Transverse colon (tissue), 4 donors: ENCODE measurements around the gene ATP8B2. TPM values are rescaled to one million over a fixed set of nuclear protein-coding genes. Genes with fewer than 3 reads are reported as not detected.
"Not testable (repeated sequence)": the region's sequence is repeated elsewhere in the genome, so short reads cannot be mapped to it uniquely, and the experiment has no call there.

Experiments
- DNase-seq: peaks from one replicate; pipeline ENCODE4 v3.0.0-alpha.2; 2019
- H3K27ac ChIP-seq, 4 donors: fragments of 200-600 bp; sonication (generic); 2 replicates each; pipeline ENCODE4 v1.5.1; 2016 to 2018; ENCODE audit warnings: inconsistent platforms in 4 of 4
- H3K27me3 ChIP-seq: fragments of 200-600 bp; sonication (generic); 2 replicates; pipeline ENCODE4 v1.5.1; 2017; ENCODE audit warnings: inconsistent platforms
- H3K36me3 ChIP-seq, 4 donors: fragments of 200-600 bp; sonication (generic); 2 replicates each; pipeline ENCODE4 v1.5.1; 2017 to 2019; ENCODE audit warnings: inconsistent platforms in 4 of 4
- H3K4me1 ChIP-seq, 4 donors: fragments of 200-600 bp; sonication (generic); 2 replicates each; pipeline ENCODE4 v1.5.1; 2017 to 2020; ENCODE audit warnings: inconsistent platforms in 4 of 4
- H3K4me3 ChIP-seq, 4 donors: fragments of 200-600 bp; sonication (generic); 1 replicate in 1 of 4; 2 replicates in 3 of 4; pipeline versions ENCODE4 v1.5.1 to v1.6.1; 2017 to 2019; ENCODE audit warnings: inconsistent platforms in 4 of 4
- H3K9me3 ChIP-seq, 2 donors: fragments of 200-600 bp; sonication (generic); 2 replicates each; pipeline ENCODE4 v1.5.1; 2017 to 2019; ENCODE audit warnings: inconsistent platforms in 2 of 2
- EP300 ChIP-seq: sonication (generic); formaldehyde crosslinking; IDR thresholded peaks from one replicate; pipeline ENCODE4 v1.6.1; 2017; ENCODE audit warnings: antibody characterized with exemption, low read depth
- POLR2A ChIP-seq: fragments of 450-650 bp; IDR thresholded peaks from one replicate; pipeline ENCODE4 v1.6.1; 2016; ENCODE audit warnings: antibody characterized with exemption, mild to moderate bottlenecking, moderate library complexity
- POLR2AphosphoS5 ChIP-seq, 3 donors: sonication (generic); formaldehyde crosslinking; IDR thresholded peaks; one replicate each; pipeline ENCODE4 v1.6.1; 2016; ENCODE audit warnings: antibody characterized with exemption in 3 of 3
- WGBS, 2 donors: methylation state at CpG; one replicate each; pipeline ENCODE4 v1.1.5; 2018; ENCODE audit warnings: low coverage in 1 of 2; 5-methylcytosine and 5-hydroxymethylcytosine counted together
- in situ Hi-C, 4 donors: fragments of 200-750 bp; cut with MboI; loops; one replicate each; pipeline versions ENCODE4 v1.15.0 to v1.15.1; 2017; ENCODE audit warnings: low sequenced_read_pairs in 3 of 4, low pct_ligation_motif_present in 1 of 4, low pct_unique_long_range_greater_than_20kb in 1 of 4
- intact Hi-C: fragments of 100-400 bp; cut with DNase I; formaldehyde crosslinking; loops from one replicate; pipeline ENCODE4 v1.15.1; 2023; ENCODE audit warnings: low total_unique reads
- total RNA-seq, 4 donors: library from RNA; depleted of rRNA; stranded (reverse); fragments of >200 nt; gene quantifications; one replicate each; pipeline ENCODE4 v1.1.0, GENCODE V29; 2016
- TF ChIP-seq, protein P1 (sequence below), 5 experiments: fragments of 200-600 bp in 3 of 5; fragments of 450-650 bp in 2 of 5; sonication (generic) in 3 of 5; IDR thresholded peaks; 1 replicate in 2 of 5; 2 replicates in 3 of 5; pipeline ENCODE4 v1.5.1; 2016 to 2017; ENCODE audit warnings: antibody characterized with exemption in 5 of 5, inconsistent platforms in 3 of 5, mild to moderate bottlenecking in 2 of 5, moderate library complexity in 1 of 5

The ATP8B2 gene
- total RNA-seq, 4 donors from 2014 or later: 6.0 to 78.6 (median 24.9) TPM

DNA sequence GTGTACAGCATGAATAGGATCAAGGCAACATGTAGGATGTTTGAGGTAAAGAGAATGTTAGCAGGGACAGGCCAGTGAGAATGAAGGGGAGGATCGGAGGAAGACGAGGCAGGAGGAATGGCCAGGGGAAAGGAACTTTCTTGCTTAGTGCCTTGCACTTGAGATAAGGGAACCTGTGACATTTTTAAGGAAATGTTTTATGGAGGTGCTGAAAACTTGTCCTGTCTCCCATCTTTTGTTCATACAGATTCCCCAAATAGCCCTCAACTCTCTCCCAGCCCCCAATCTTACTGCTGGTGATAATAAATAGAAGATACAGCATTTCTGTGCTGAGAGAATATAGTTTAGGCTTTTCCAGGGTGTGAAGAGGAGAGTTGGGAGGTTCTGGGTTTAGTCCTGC lies 13.6 kb downstream of the ATP8B2 start:
- Histone ChIP-seq H3K27ac (no peak overlapping the region), H3K27me3 (no peaks in the 10 kb centered on the region), H3K4me3 (no peak overlapping the region), H3K36me3 (peaks cover 0 to 12% (median 0%) of the 10 kb centered on the region in 4 donors), H3K4me1 (peaks cover 4 to 19% (median 14%) of the 10 kb centered on the region in 4 donors), H3K9me3 (no peaks in the 10 kb centered on the region)
- intact Hi-C loops: no loop called here
- DNase-seq: no peak
- TF ChIP-seq POLR2AphosphoS5 (IDR thresholded peaks at IDR 0.05) (no peak), EP300 (no peak), POLR2A (no peak)
- TF ChIP-seq, protein P1, sequence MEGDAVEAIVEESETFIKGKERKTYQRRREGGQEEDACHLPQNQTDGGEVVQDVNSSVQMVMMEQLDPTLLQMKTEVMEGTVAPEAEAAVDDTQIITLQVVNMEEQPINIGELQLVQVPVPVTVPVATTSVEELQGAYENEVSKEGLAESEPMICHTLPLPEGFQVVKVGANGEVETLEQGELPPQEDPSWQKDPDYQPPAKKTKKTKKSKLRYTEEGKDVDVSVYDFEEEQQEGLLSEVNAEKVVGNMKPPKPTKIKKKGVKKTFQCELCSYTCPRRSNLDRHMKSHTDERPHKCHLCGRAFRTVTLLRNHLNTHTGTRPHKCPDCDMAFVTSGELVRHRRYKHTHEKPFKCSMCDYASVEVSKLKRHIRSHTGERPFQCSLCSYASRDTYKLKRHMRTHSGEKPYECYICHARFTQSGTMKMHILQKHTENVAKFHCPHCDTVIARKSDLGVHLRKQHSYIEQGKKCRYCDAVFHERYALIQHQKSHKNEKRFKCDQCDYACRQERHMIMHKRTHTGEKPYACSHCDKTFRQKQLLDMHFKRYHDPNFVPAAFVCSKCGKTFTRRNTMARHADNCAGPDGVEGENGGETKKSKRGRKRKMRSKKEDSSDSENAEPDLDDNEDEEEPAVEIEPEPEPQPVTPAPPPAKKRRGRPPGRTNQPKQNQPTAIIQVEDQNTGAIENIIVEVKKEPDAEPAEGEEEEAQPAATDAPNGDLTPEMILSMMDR (IDR thresholded peaks at IDR 0.05): no peak
- 94 to 100% methylated on average over 2 of the region's 2 CpGs for WGBS, 2 donors
- in situ Hi-C loops: no loop called here

DNA sequence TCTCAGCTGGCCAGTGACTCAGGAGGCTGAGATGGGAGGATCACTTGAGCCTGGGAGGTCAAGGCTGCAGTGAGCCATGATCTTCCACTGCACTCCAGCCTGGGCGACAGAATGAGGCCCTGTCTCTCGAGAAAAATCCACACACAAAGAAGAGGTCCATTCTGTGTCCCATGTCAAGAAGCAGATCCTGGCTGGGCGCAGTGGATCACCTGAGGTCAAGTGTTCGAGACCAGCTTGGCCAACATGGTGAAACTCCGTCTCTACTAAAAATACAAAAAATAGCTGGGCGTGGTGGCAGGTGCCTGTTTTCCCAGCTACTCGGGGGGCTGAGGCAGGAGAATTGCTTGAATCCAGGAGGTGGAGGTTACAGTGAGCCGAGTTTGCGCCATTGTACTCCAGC lies 16.0 kb downstream of the ATP8B2 start:
- H3K4me1 ChIP-seq, H3K4me3 ChIP-seq, H3K9me3 ChIP-seq, in situ Hi-C loops, H3K27me3 ChIP-seq, H3K27ac ChIP-seq, DNase-seq, intact Hi-C loops: not testable (repeated sequence)
- H3K36me3 ChIP-seq: peaks cover 0 to 12% (median 0%) of the 10 kb centered on the region in 4 donors
- 92 to 96% methylated on average over 6 to 9 of the region's 9 CpGs for WGBS, 2 donors

DNA sequence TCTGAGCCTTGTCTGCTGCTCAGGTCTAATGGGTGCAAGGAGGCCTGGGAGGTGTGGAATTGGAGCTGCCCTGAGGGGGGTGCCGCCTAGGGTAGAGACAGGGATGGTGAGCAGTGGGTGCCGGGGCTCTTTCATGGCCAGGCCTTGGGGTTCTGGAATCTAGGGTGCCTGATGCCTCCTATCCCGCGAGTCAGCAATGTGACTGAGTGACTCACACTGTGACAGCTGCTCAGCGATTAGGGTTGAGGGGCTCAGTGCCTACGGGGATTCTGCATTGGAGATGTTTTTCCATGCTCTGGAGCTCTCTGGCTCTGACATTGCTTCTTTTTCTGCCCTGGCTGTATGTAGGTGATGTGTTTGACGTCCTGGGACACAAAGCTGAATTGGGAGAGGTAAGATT lies 16.8 kb downstream of the ATP8B2 start:
- WGBS, 2 donors: 89% methylated on average over 7 of the region's 7 CpGs; no CpG with 5 or more reads in 1 of the 2 donors
- TF ChIP-seq POLR2A: no peak
- TF ChIP-seq EP300: no peak
- TF ChIP-seq POLR2AphosphoS5 (IDR thresholded peaks at IDR 0.05): no peak
- TF ChIP-seq, protein P1 (IDR thresholded peaks at IDR 0.05): no peak
- Histone ChIP-seq H3K4me1 (peaks cover 0 to 3% (median 0%) of the 10 kb centered on the region in 4 donors), H3K27ac (peak overlapping the region; percentile 13 to 41 (median 32)), H3K4me3 (no peak overlapping the region), H3K27me3 (no peaks in the 10 kb centered on the region), H3K36me3 (peaks cover 0 to 12% (median 0%) of the 10 kb centered on the region in 4 donors), H3K9me3 (no peaks in the 10 kb centered on the region)
- in situ Hi-C loops: no loop called here
- DNase-seq: no peak
- intact Hi-C loops: no loop called here

DNA sequence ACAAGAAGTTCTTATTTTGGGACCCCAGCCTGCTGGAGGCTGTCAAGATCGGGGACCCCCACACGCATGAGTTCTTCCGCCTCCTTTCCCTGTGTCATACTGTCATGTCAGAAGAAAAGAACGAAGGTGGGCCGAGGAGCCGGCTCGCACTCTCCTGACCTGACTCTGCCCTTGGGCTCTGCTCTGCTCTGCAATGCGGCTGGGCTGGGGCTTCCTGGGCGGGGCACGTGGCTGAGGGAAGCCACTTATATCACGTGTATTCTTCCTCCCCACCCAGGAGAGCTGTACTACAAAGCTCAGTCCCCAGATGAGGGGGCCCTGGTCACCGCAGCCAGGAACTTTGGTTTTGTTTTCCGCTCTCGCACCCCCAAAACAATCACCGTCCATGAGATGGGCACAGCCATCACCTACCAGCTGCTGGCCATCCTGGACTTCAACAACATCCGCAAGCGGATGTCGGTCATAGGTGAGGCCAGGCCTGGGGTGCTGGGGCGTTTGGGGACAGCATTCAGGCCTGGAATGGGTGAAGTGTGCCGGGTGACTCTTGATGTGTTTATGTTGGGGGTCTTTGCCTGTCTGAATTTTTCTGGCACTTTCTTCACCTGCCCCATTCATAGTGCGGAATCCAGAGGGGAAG lies 17.6 kb downstream of the ATP8B2 start:
- 74 to 75% methylated on average over 5 to 21 of the region's 21 CpGs for WGBS, 2 donors
- intact Hi-C loops (no loop called here), in situ Hi-C loops (no loop called here)
- TF ChIP-seq, protein P1 (IDR thresholded peaks at IDR 0.05): no peak
- TF ChIP-seq POLR2A (no peak), EP300 (no peak), POLR2AphosphoS5 (IDR thresholded peaks at IDR 0.05) (no peak)
- H3K4me3 ChIP-seq: no peak overlapping the region
- peak; percentile 61 for DNase-seq
- H3K27ac ChIP-seq: peak overlapping the region; percentile 13 to 41 (median 32)
- peaks cover 0 to 10% (median 0%) of the 10 kb centered on the region in 4 donors for H3K36me3 ChIP-seq
- H3K4me1 ChIP-seq: peaks cover 0 to 4% (median 0%) of the 10 kb centered on the region in 4 donors
- no peaks in the 10 kb centered on the region for H3K9me3 ChIP-seq
- H3K27me3 ChIP-seq: no peaks in the 10 kb centered on the region
